Uterus (tissue), 2 donors: ENCODE results near the gene CD300H.

Experiments
- CTCF ChIP-seq, 4 experiments: fragments of 200-600 bp in 2 of 4; fragments of 450-650 bp in 2 of 4; sonication (generic) in 2 of 4; IDR thresholded peaks; one replicate each; pipeline ENCODE4 v1.5.1; 2016 to 2019; ENCODE audit warnings: antibody characterized with exemption in 4 of 4, mild to moderate bottlenecking in 2 of 4, moderate library complexity in 1 of 4
- POLR2A ChIP-seq, 2 donors: fragments of 450-650 bp; IDR thresholded peaks; one replicate each; pipeline ENCODE4 v1.6.1; 2016; ENCODE audit warnings: antibody characterized with exemption in 2 of 2, mild to moderate bottlenecking in 1 of 2, moderate library complexity in 1 of 2

GRCh38 chr17:74604761-74605160 lies 37.5 kb upstream of the CD300H start:
- TF ChIP-seq CTCF (IDR thresholded peaks at IDR 0.05) (no peak), POLR2A (IDR thresholded peaks at IDR 0.05) (no peak)
